Endothelial cell (in vitro differentiated cells): ENCODE measurements around the gene AMER1. TPM values are rescaled to one million over a fixed set of nuclear protein-coding genes. Genes with fewer than 3 reads are reported as not detected.

Experiments
- DNase-seq: peaks from one replicate; pipeline ENCODE4 v3.0.0; 2021; ENCODE audit warnings: low spot score
- H3K27ac Mint-ChIP-seq: one replicate; pipeline ENCODE4 v1.8.0; 2021; ENCODE audit warnings: mixed read lengths, inconsistent platforms; ENCODE audit not compliant: unreplicated experiment
- H3K27me3 Mint-ChIP-seq: one replicate; pipeline ENCODE4 v1.8.0; 2021; ENCODE audit warnings: mild to moderate bottlenecking, moderate library complexity, mixed read lengths, inconsistent platforms; ENCODE audit not compliant: unreplicated experiment
- H3K36me3 Mint-ChIP-seq: one replicate; pipeline ENCODE4 v1.8.0; 2021; ENCODE audit warnings: mild to moderate bottlenecking, low read depth, mixed read lengths, inconsistent platforms; ENCODE audit not compliant: unreplicated experiment
- H3K4me1 Mint-ChIP-seq: one replicate; pipeline ENCODE4 v1.8.0; 2021; ENCODE audit warnings: mild to moderate bottlenecking, mixed read lengths, inconsistent platforms; ENCODE audit not compliant: unreplicated experiment
- H3K4me3 Mint-ChIP-seq: one replicate; pipeline ENCODE4 v1.8.0; 2021; ENCODE audit warnings: mild to moderate bottlenecking, mixed read lengths, inconsistent platforms; ENCODE audit not compliant: unreplicated experiment
- H3K9me3 Mint-ChIP-seq: one replicate; pipeline ENCODE4 v1.8.0; 2021; ENCODE audit warnings: mixed read lengths, inconsistent platforms; ENCODE audit not compliant: unreplicated experiment
- CTCF ChIP-seq: fragments of 200-600 bp; sonication (generic); IDR thresholded peaks from one replicate; pipeline ENCODE4 v1.5.0; 2021; ENCODE audit warnings: antibody characterized with exemption; ENCODE audit not compliant: unreplicated experiment
- total RNA-seq: library from RNA; stranded (reverse); fragmentation: NEBNext Ultra II Directional; extraction: Animal tissue kit (Norgen Biotek cat#: 25700); gene quantifications from one replicate; pipeline ENCODE4 v1.2.1, GENCODE V29; 2021; ENCODE audit not compliant: unreplicated experiment

Gene AMER1
- total RNA-seq, 1 donor from 2014 or later = 3.3 TPM

- H3K4me1 Mint-ChIP-seq = no peaks in the 10 kb centered on the region
- H3K36me3 Mint-ChIP-seq = no peaks in the 10 kb centered on the region
- peaks cover 3% of the 10 kb centered on the region for H3K27me3 Mint-ChIP-seq
- no peak overlapping the region for H3K27ac Mint-ChIP-seq
- TF ChIP-seq CTCF = no peak
- no peaks in the 10 kb centered on the region for H3K9me3 Mint-ChIP-seq
- H3K4me3 Mint-ChIP-seq = peak overlapping the region; percentile 80
- DNase-seq = no peak
These were observed 1.2 kb upstream of the AMER1 start for GRCh38 chrX:64206556-64207162.

- Mint-ChIP-seq H3K36me3 (no peaks in the 10 kb centered on the region), H3K9me3 (no peaks in the 10 kb centered on the region), H3K4me3 (peak overlapping the region; percentile 80), H3K27ac (no peak overlapping the region), H3K27me3 (peaks cover 3% of the 10 kb centered on the region), H3K4me1 (no peaks in the 10 kb centered on the region)
- peak; percentile 72 for DNase-seq
- no peak for TF ChIP-seq CTCF
These were observed 410 bp upstream of the AMER1 start for GRCh38 chrX:64205735-64206501.

GRCh38 chrX:64204701-64205440 lies 637 bp downstream of the AMER1 start:
- no peaks in the 10 kb centered on the region for H3K9me3 Mint-ChIP-seq
- H3K4me1 Mint-ChIP-seq = no peaks in the 10 kb centered on the region
- no peaks in the 10 kb centered on the region for H3K36me3 Mint-ChIP-seq
- H3K27ac Mint-ChIP-seq = no peak overlapping the region
- H3K4me3 Mint-ChIP-seq = peak overlapping the region; percentile 87
- no peak for TF ChIP-seq CTCF
- peaks cover 3% of the 10 kb centered on the region for H3K27me3 Mint-ChIP-seq
- peak; percentile 18 for DNase-seq

- H3K36me3 Mint-ChIP-seq = no peaks in the 10 kb centered on the region
- no peaks in the 10 kb centered on the region for H3K9me3 Mint-ChIP-seq
- H3K27ac Mint-ChIP-seq = no peak overlapping the region
- H3K27me3 Mint-ChIP-seq = peaks cover 3% of the 10 kb centered on the region
- no peak for TF ChIP-seq CTCF
- H3K4me1 Mint-ChIP-seq = no peaks in the 10 kb centered on the region
- H3K4me3 Mint-ChIP-seq = peak overlapping the region; percentile 87
- no peak for DNase-seq
These were observed 1.3 kb downstream of the AMER1 start for GRCh38 chrX:64204252-64204651.
